CMK (cell line): ENCODE results near the gene IQCE.

Source experiments
- DNase-seq: peaks from one replicate; pipeline ENCODE4 v3.0.0-alpha.2; 2010; ENCODE audit warnings: low read depth

IQCE gene, protein sequence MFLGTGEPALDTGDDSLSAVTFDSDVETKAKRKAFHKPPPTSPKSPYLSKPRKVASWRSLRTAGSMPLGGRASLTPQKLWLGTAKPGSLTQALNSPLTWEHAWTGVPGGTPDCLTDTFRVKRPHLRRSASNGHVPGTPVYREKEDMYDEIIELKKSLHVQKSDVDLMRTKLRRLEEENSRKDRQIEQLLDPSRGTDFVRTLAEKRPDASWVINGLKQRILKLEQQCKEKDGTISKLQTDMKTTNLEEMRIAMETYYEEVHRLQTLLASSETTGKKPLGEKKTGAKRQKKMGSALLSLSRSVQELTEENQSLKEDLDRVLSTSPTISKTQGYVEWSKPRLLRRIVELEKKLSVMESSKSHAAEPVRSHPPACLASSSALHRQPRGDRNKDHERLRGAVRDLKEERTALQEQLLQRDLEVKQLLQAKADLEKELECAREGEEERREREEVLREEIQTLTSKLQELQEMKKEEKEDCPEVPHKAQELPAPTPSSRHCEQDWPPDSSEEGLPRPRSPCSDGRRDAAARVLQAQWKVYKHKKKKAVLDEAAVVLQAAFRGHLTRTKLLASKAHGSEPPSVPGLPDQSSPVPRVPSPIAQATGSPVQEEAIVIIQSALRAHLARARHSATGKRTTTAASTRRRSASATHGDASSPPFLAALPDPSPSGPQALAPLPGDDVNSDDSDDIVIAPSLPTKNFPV

DNA sequence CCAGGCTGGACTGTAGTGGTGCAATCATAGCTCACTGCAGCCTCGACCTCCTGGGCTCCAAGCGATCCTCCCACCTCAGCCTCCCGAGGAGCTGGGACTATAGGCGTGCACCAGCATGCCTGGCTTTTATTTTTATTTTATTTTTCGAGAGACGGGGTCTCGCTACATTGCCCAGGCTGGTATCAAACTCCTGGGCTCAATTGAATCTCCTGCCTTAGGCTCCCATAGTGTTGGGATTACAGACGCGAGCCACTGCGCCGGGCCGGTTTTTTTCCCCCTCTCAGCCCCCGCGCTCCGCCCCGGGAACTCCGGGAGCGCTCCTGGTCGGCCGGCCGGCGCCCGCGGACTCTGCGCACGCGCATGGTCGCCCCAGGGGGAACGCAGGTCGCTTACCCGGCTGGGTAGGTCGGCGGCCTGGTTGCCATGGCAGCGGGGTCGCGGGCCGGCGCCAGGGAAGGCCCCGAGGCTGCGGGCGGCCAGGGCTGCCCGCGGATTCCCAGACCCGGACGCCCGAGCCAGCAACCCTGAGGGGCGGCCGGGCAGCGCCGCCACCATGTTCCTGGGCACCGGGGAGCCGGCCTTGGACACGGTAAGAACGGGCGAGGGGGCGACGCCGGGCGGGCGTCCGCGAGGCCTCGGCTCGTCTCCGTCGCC is at the start of gene IQCE:
TSS of gene IQCE (plus strand) at position 351 of the 654 bp plus-strand sequence. CDS start at position 554, 203 bp downstream.
- DNase-seq: peak; percentile 75

DNA sequence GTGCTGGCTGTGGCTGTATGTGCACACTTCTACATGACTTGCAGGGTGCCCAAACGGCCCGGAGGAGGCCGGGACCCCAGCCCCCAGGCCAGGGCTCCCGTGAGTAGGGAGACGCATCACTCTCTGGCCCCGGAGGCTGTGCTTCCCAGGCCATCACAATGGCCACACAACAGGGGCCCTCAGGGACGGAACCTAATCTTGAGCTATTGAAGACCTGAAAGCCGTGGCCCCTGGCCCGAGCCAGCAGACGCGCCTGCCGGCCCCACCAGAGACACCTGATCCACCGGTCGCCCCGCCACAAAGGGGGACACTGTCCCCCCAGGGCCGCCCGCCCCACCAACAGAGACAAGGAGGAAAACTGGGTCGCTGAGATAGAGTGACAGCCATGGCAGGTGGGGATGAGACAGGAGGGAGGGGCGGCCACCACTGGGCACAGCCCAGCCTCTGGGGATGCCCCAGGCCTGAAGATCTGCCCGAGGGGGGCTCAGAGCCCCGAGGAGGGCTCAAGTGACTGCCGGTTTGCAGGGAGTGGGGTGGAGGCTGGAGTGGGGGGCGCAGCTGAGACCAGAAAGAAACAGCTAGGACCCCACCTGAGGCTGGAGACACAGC is 49.4 kb upstream of the IQCE start:
- DNase-seq: no peak

DNA sequence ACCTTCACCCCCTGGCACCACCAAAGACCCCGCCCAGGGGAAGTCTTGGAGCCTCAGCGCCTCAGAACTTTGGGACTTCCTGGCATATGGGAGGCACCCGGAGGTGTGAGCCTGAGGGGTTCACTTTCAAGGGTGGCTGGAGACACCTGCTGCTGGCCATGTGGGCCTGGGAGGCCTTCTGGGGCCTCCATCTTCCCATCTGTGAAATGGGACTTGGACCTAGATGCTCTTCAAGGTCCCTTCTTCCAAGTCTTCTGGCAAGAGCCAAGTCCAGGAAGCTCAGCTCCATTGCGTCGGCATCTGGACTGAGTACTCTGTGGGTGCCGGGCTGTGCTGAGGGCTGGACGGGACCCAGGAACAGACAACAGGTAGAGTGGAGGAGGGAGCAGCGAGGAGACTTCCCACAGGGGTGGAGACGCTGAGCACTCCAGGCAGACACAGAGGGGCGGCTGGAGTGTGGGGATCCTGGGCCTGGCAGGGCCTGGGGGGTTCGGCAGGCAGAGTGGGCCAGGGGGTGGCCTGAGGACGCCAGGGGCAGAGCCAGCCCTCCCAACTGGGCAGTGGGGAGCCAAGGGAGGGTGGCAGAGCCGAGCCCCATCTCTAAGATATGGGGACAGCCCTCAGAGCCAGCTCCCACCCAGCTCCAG is 48.5 kb upstream of the IQCE start:
- no peak for DNase-seq

DNA sequence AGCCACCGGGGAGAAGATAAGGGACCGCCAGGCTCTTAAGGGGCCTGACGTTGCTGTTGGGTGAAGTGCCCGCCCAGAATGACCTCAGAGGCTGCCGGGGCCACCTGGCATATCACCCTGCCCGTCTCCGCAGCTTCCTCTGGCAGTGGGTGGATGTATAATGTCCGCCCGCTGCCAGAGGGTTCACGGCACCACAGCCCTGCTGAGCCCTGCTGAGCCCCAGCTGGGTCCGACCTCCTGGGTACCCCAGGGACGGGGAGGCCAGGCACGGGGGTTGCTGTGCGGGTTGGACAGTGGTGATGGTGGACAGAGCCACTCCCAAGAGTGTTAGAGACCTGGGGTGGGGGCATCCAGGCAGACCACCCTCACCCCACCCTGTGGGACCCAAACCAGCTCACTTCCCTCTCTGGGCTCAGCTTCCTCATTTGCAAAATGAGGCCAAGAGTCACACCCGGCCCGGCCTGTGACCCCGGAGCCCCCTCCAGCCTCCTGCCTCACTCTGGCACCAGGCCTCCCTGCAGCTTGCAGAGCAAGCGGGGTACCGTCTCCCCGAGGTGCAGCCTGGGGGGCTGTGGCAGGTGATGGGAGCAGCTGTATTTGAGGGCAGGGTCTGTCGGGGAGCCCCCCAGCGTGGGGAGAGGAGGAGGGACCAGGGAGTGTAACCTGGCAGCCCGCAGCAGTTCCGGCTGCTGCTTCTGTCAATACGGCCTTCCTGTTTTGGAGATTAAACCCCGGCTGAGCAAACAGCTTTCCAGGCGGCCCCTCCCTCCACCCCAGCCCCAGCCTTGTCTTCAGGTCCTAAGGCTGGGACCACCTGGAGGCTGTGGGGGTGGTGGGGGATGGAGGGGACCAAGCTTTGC is 47.6 kb upstream of the IQCE start:
- DNase-seq: peak; percentile 52

DNA sequence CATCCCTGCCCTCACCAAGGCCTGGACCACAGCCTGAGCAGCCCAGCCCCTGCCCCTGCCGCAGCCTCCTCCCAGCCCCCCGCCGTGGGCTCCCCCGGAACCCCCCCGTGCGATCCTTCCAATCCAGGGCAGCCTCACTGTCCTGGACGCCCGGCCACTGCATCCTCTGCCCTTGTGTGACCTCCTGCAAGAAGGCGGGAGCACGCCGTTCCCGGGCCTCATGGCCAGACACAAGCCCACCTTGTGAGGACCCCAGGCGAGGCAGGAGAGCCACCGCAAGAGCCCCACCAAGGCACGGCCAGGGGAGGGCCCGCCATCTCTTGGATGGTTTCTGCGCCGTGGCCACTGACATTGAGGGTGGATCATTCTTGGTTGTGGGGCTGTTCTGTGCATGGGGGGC is 47.0 kb upstream of the IQCE start:
- DNase-seq: no peak

DNA sequence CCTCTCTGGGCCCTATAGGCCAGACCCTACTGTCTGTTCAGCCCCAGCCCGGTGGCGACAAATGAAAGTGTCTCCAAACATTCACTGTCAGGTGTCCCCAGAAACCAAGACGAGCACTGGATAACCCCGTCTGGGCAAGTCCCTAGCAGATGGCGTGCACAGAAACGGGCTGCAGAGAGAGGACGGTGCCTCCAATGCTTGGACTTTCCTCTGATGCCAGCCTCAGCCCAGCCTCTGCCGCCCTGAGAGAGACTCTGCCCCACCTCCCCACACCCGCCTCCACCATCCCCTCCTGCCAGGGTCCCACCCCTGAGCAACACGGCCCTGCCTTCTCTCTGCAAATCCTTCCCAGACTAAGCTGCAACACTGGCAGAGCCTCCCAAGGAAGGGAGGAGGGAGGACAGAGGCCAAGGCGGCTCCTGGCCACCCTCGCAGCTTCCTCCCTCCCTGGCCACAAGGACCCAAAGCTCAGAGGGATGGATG is 46.6 kb upstream of the IQCE start:
- DNase-seq: no peak

DNA sequence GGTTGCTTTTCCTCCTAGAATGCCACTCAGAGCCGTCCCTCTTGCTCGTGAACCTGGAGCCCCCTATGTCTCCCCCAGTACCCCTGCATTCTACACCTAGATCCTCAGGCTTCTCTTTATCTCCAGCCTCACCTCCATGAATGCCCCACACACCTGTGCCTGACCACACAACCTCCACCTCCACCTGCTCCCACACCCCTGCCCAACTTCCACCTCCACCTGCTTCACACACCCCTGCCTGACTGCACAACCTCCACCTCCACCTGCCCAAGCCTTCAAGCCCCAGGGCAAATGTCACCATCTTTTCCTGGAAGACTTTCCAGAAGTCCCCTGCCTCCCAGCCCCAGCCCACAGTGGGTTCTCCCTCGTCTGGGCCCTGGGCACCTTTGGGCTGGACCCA is 46.1 kb upstream of the IQCE start:
- DNase-seq: no peak

DNA sequence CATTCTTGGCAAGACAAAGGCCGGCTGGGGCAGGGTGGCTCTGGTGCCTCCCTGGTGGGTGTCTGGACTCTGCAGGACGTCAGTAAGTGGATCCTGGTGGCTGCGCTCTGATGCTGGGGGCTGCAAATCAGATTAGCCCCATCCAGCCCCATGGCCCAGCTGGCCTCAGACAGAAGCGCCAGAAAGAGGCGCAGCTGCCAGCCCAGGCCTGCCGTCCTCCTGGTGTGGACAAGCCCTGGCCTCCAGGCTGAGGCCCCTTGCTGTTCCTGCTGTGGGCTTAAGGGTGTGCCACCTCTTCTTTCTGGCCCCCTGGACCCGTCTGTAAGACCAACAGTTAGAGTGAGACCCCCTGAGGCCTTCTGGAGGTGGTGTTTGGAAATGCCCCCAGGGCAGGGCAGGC is 45.1 kb upstream of the IQCE start:
- no peak for DNase-seq

DNA sequence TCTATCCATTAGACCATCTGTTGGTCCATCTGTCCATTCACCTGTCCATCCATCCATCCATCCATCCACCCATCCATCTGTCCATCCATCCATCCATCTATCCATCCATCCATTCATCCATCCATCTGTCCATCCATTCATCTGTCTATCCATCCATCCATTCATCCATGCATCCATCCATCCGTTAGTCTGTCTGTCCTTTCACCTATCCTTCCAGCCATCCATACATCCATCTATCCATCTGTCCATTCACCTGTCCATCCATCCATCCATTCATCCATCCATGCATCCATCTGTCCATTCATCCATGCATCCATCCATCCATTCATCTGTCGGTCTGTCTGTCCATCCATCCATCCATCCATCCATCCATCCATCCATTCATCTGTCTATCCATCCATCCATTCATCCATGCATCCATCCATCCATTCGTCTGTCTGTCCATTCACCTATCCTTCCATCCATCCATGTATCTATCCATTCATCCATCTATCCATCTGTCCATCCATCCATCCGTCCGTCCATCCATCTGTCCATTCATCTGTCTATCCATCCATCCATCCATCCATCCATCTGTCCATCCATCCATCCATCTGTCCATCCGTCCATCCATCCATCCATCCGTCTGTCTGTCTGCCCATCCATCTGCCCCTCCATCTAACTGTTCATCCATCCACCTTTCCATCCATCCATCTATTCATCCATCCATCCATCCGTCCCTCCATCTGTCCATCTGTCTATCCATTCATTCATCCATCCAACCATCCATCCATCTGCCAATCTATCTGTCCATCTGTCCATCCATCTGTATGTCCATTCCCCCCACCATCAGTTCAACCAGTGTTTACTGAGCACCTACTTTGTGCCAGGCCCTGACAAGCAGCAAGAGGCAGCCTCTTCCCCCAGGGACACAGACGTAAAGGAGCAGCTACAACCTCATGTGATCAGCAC is 44.0 kb upstream of the IQCE start:
- no peak for DNase-seq

DNA sequence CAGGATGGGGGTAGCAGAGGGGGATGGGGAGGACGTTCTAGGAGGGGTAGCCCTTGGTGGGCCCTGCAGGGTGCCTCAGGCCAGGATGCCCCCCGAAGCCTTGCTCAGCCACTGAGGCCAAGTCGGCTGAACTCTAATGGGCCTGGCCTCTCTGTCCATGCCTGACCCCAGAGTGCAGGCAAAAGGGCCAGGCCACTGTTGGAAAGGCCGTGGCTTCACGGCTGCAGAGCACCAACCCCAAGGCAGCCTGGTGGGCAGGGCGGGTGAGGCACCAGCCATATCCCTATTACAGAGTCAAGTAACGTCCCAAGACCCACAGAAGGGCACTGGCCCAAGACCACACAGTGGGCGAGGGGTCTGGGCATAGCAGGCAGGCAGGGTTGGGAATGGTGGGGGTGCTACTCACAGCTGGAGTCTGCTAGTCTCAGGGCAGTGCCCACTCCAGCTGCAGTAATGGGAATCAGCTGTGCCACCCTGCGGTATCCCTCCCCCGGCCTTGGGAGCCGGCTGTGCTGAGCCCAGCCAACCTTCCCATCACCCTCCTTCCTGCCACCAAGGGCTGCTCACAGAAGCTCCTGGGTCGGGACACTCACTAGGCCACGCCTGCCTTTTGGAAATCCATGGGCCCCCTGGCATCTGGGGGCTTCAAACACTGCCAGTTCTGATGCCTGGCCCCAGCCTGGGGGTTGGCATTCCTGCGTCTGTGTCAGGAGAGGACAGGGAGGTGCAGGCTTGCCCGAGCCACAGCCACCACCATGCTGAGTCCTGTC is 43.2 kb upstream of the IQCE start:
- DNase-seq: no peak

DNA sequence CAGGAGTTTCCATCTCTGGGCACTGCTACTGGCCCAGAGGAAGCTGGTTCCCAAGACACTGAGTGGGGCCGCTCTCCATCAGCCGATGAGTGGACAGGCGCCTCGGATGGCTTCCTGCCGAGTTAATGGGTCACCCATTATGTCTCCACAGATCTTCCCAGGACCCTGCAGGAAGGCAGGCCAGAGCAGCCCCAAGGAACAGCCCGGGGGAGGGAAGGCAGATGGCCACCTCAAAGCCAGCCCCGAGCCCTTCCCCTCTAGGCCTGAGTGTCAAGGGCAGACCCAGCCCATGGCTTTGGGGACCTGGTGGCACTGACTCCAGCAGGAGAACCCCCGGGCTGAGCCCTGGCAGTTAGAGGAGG is 42.6 kb upstream of the IQCE start:
- DNase-seq: no peak

DNA sequence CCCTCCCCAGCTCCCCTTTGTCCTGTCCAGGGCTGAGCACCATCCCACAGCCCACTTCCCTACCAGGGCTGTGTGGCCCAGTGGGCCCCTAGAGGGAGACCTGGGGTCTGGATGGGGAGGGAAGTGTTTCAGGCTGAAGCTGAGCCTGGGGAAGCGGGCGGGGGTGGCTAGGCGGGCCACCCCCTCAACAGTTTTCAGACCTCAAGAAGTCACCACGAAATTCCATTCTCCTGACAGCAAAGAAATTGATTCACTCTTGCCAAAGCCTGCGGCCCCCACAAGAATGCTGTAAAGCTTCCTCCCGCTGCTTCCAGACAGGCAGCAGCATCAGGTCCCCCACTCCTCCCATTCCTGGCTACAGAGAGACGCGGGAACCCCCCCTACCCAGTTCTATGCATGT is 41.8 kb upstream of the IQCE start:
- no peak for DNase-seq

DNA sequence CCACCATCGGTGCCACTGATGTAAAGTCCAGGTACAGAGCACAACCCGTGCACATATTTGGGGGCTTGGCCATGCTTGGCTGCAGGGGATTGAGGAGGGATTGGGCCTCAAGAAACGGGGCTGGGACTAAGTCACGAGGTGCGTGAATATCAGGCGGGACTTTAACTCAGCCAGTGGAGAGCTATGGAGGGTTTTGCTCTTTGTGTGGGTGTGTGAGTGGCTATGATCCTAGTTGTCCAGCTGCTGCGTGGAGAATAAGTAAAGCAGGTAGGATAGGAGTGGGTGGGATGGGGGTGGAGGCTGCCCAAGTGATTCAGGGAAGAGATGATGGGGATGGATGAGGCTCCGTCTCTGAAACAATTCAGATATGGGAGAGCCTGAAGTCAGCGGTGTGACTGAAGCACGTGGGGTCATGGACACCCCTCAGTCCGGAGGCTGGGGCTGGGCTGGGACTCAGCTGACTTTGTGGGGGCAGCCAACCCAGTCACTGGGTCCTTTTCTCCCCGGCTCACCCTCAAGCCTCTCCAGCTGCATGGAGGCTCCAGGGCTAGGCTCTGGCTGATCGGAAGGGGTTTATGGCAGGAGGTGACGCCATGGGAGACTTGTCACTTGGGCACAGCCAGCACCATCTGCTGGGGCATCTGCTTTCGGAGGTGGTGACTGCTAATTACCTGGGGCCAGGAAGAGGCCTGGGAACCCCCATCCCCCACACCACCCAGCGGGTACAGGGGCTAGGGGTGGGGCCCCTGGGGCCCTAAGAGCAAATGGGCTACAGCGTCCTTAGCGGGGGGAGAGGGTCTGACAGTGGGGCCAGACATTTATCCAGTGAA is 40.9 kb upstream of the IQCE start:
- no peak for DNase-seq

DNA sequence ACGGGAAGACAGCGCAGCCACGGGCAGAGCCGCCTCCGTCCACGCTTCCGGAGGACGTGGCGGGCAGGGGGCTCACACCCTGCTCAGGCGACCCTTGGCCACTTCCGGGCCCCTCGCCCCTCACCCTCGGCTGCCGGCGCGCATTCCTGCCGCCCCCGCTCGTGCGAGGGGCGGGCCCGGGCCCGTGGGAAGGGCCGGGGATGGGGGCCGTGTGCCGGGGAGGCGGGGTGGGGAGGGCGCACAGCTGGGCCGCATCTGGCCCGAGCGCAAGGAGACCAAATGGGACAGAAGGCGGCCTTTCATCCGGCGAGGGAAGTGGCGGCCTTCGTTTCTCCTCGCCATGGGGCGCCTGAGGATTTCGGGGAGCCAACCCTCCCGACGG is 40.1 kb upstream of the IQCE start:
- no peak for DNase-seq

DNA sequence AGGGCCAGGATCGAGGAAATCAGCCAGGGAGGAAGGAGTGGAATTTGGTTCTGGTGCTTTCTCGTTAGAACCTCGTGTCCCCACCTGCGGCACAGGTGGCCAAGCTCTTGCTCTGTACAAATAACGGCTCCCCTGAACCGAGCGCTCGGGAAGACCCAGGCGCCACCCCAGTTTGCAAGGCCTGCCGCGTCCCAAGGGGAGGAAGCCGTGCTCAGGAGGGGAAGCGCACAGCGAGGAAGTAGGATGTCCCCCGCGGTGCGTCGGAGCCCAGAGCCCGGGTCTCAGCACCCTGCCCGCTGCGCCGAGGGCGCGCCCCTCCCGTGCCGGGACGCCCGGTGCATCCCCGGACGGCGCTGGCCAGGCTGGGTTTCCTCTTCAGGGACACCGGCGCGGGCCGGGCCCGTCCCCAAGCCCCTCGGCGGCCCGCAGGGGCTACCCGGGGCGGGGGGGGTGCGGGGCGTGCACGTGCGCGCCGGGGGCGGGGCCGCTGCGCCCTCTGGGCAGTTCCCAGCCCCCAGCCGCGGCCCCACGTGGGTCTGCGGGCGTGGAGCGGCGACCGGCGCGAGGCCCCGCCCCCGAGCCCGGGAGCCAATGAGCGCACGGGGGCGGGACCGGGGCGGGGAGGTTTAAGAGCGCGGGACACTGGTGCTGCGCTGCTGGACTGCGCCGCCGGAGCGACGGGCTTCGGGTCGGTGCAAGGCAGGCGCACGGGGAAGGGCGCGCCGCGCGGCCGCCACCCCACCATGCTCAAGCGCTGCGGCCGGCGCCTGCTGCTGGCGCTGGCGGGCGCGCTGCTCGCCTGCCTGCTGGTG is 39.5 kb upstream of the IQCE start, which contains the start of gene LFNG:
TSS of gene LFNG (plus strand) at position 656 of the 812 bp plus-strand sequence. CDS start at position 744, 88 bp downstream.
- DNase-seq: peak; percentile 73

DNA sequence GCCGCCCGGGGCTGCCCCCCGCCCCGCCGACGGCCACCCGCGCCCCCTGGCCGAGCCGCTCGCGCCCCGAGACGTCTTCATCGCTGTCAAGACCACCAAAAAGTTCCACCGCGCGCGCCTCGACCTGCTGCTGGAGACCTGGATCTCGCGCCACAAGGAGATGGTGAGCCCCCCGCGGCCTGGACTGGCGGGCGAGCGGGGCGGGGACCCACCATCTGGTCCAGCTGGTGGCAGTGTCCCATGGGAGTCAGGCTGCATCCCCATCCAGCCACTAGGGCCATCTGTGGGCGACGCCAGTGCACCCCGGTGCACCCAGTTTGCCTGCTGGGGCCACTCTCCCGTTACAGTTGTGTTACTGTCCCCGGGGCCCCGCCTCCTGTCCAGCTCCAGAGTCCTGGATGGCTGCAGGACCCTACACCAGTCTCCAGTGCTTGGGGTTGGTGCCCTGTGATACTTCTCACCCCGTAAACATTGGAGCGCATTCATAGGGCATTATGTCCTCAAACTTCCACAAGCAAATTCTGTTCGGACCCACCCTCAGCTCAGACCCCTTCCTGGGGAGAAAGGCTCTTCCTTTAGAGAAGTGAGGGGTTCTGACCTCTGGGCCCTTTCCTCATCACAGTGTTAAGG is 38.5 kb upstream of the IQCE start:
- DNase-seq: no peak
